ENCODE measurements around the gene OR6C65. TPM values are rescaled to one million over a fixed set of nuclear protein-coding genes. Genes with fewer than 3 reads are reported as not detected.
"Not testable (repeated sequence)": the region's sequence is repeated elsewhere in the genome, so short reads cannot be mapped to it uniquely, and the experiment has no call there.

OR6C65 gene
- not detected in 3 replicates for total RNA-seq (2021)
- not detected for Bru-seq, nascent RNA
- long read RNA-seq, experiment 1 = 0 reads
- long read RNA-seq, experiment 2 = 0 reads
- long read RNA-seq, experiment 3 = 0 reads

- no peak within 1 kb of the TSS for H3K4me3 Mint-ChIP-seq
- no peak within 1 kb of the TSS for H3K27ac Mint-ChIP-seq
- no peak for DNase-seq (ENCODE audit: low spot score)
- no peaks in the 10 kb centered on the region for H3K36me3 Mint-ChIP-seq
- no peaks in the 10 kb centered on the region for H3K27me3 Mint-ChIP-seq (ENCODE audit: low read depth)
- CTCF ChIA-PET = interaction anchor here (0.6 kb wide), 1 partner anchor 44 kb away, joined by 3 read pairs; the partner anchor contains the start of gene OR6C2
- H3K4me1 Mint-ChIP-seq = no peaks in the 10 kb centered on the region
- TF ChIP-seq STAT6 (CRISPR knock-in tag; conservative IDR thresholded peaks at IDR 0.05; ENCODE audit: low read depth) (no peak), GABPB1 (CRISPR knock-in tag; IDR thresholded peaks at IDR 0.05) (no peak), EMX1 (CRISPR knock-in tag; IDR thresholded peaks at IDR 0.05) (no peak), USF1 (CRISPR knock-in tag; IDR thresholded peaks at IDR 0.05) (no peak), CDX4 (CRISPR knock-in tag; IDR thresholded peaks at IDR 0.05; ENCODE audit: borderline replicate concordance) (no peak), ZSCAN18 (CRISPR knock-in tag; IDR thresholded peaks at IDR 0.05) (no peak), E2F1 (CRISPR knock-in tag; IDR thresholded peaks at IDR 0.05) (no peak), MLX (CRISPR knock-in tag; IDR thresholded peaks at IDR 0.05) (no peak), JUN (CRISPR knock-in tag; IDR thresholded peaks at IDR 0.05) (no peak), FOXK1 (CRISPR knock-in tag; IDR thresholded peaks at IDR 0.05) (no peak), ZNF121 (CRISPR knock-in tag; IDR thresholded peaks at IDR 0.05) (no peak), PRRX2 (CRISPR knock-in tag; IDR thresholded peaks at IDR 0.05) (no peak), OVOL2 (CRISPR knock-in tag; IDR thresholded peaks at IDR 0.05; ENCODE audit: borderline replicate concordance) (no peak), MAX (CRISPR knock-in tag; IDR thresholded peaks at IDR 0.05) (no peak), RORB (CRISPR knock-in tag; IDR thresholded peaks at IDR 0.05) (no peak), ZNF512 (CRISPR knock-in tag; IDR thresholded peaks at IDR 0.05; ENCODE audit: borderline replicate concordance) (no peak), TP53 (CRISPR knock-in tag; IDR thresholded peaks at IDR 0.05) (no peak), MYBL2 (CRISPR knock-in tag; IDR thresholded peaks at IDR 0.05) (no peak)
- no peak for ATAC-seq
- POLR2A ChIA-PET = no interaction called here
- peaks cover 3% of the 10 kb centered on the region; the same call in 1 of the 2 replicates for H3K9me3 Mint-ChIP-seq
Measured at GRCh38 chr12:55400229-55400628, at the start of gene OR6C65. OR6C65 (plus strand) TSS chr12:55400529; CDS start chr12:55400529, 0 bp downstream.

- H3K36me3 Mint-ChIP-seq; H3K4me3 Mint-ChIP-seq; H3K9me3 Mint-ChIP-seq; H3K27me3 Mint-ChIP-seq (ENCODE audit: low read depth); POLR2A ChIA-PET: not testable (repeated sequence)
- ATAC-seq = peak; percentile 58
- H3K4me1 Mint-ChIP-seq = peaks cover 15% of the 10 kb centered on the region
- CTCF ChIA-PET = interaction anchor here (0.9 kb wide), 1 partner anchor 22 kb away, joined by 3 read pairs; no protein-coding TSS in a partner anchor
- peak overlapping the region; percentile 57; the same call in 1 of the 2 replicates for H3K27ac Mint-ChIP-seq
- DNase-seq (ENCODE audit: low spot score) = peak; percentile 46
Measured at GRCh38 chr12:55355338-55355737, 45.0 kb upstream of the OR6C65 start.
